Uterus (tissue), 4 donors: Measurements from ENCODE around the gene GGPS1. TPM values are rescaled to one million over a fixed set of nuclear protein-coding genes. Genes with fewer than 3 reads are reported as not detected.

Source experiments
- DNase-seq, 2 donors: peaks; one replicate each; pipeline ENCODE4 v3.0.0-alpha.2; 2019 to 2020
- H3K27ac ChIP-seq, 2 donors: fragments of 200-600 bp; sonication (generic); 1 replicate in 1 of 2; 2 replicates in 1 of 2; pipeline ENCODE4 v1.5.1; 2016 to 2018
- H3K27me3 ChIP-seq, 2 donors: fragments of 200-600 bp; sonication (generic); one replicate each; pipeline ENCODE4 v1.5.1; 2018 to 2019; ENCODE audit warnings: control low read depth in 1 of 2
- H3K36me3 ChIP-seq, 2 donors: fragments of 200-600 bp; sonication (generic); one replicate each; pipeline ENCODE4 v1.5.1; 2019; ENCODE audit warnings: control low read depth in 1 of 2
- H3K4me1 ChIP-seq, 2 donors: fragments of 200-600 bp; sonication (generic); one replicate each; pipeline ENCODE4 v1.5.1; 2018 to 2019; ENCODE audit warnings: control low read depth in 1 of 2
- H3K4me3 ChIP-seq, 2 donors: fragments of 200-600 bp; sonication (generic); 1 replicate in 1 of 2; 2 replicates in 1 of 2; pipeline ENCODE4 v1.5.1; 2018 to 2019; ENCODE audit warnings: mild to moderate bottlenecking in 1 of 2
- H3K9me3 ChIP-seq, 2 donors: fragments of 200-600 bp; sonication (generic); one replicate each; pipeline ENCODE4 v1.5.1; 2019; ENCODE audit warnings: control low read depth in 1 of 2
- CTCF ChIP-seq, 4 experiments: fragments of 200-600 bp in 2 of 4; fragments of 450-650 bp in 2 of 4; sonication (generic) in 2 of 4; IDR thresholded peaks; one replicate each; pipeline ENCODE4 v1.5.1; 2016 to 2019; ENCODE audit warnings: antibody characterized with exemption in 4 of 4, mild to moderate bottlenecking in 2 of 4, moderate library complexity in 1 of 4
- POLR2A ChIP-seq, 2 donors: fragments of 450-650 bp; IDR thresholded peaks; one replicate each; pipeline ENCODE4 v1.6.1; 2016; ENCODE audit warnings: antibody characterized with exemption in 2 of 2, mild to moderate bottlenecking in 1 of 2, moderate library complexity in 1 of 2
- intact Hi-C: fragments of 100-400 bp; cut with DNase I; formaldehyde crosslinking; loops from one replicate; pipeline ENCODE4 v1.15.1; 2023; ENCODE audit warnings: low total_unique reads
- total RNA-seq, 4 donors: library from RNA; depleted of rRNA in 3 of 4; stranded (reverse); fragments of >200 nt in 3 of 4; gene quantifications; one replicate each; pipeline versions ENCODE4 v1.1.0 to v1.2.4, GENCODE V29; 2014 to 2023
- donor health status: DM: yes; HTN: yes; CAD: no.

Gene GGPS1
- total RNA-seq, 4 donors from 2014 or later = 10.0 to 40.2 (median 25.6) TPM

GRCh38 chr1:235329139-235329902 is 951 bp downstream of the GGPS1 start:
- intact Hi-C loops = no loop called here
- TF ChIP-seq CTCF (IDR thresholded peaks at IDR 0.05) (no peak), POLR2A (IDR thresholded peaks at IDR 0.05) (no peak)
- H3K4me1 ChIP-seq = peaks cover 4 to 11% of the 10 kb centered on the region in 2 donors
- peak overlapping the region; percentile 57 to 78 for H3K4me3 ChIP-seq
- peak; percentile 20 to 23 for DNase-seq
- H3K9me3 ChIP-seq = no peaks in the 10 kb centered on the region
- H3K27ac ChIP-seq = peak overlapping the region; percentile 94 to 96
- no peaks in the 10 kb centered on the region for H3K27me3 ChIP-seq
- H3K36me3 ChIP-seq = no peaks in the 10 kb centered on the region

GRCh38 chr1:235330918-235331285 is 2.5 kb downstream of the GGPS1 start:
- DNase-seq = no peak
- Histone ChIP-seq H3K27ac (peak overlapping the region in 1 of 2 donors; percentile 19), H3K27me3 (no peaks in the 10 kb centered on the region), H3K36me3 (no peaks in the 10 kb centered on the region), H3K9me3 (no peaks in the 10 kb centered on the region), H3K4me1 (peaks cover 4 to 5% of the 10 kb centered on the region in 2 donors), H3K4me3 (no peak overlapping the region)
- TF ChIP-seq POLR2A (IDR thresholded peaks at IDR 0.05) (no peak), CTCF (IDR thresholded peaks at IDR 0.05) (no peak)
- intact Hi-C loops = no loop called here

GRCh38 chr1:235331401-235331800 is 3.0 kb downstream of the GGPS1 start:
- intact Hi-C loops = no loop called here
- no peak for TF ChIP-seq POLR2A (IDR thresholded peaks at IDR 0.05)
- TF ChIP-seq CTCF (IDR thresholded peaks at IDR 0.05) = no peak
- peaks cover under 1 to 4% of the 10 kb centered on the region in 2 donors for H3K4me1 ChIP-seq

GRCh38 chr1:235336903-235337302 is 8.5 kb downstream of the GGPS1 start:
- Histone ChIP-seq H3K4me1 (no peaks in the 10 kb centered on the region), H3K36me3 (no peaks in the 10 kb centered on the region), H3K27me3 (no peaks in the 10 kb centered on the region), H3K9me3 (no peaks in the 10 kb centered on the region), H3K4me3 (no peak overlapping the region), H3K27ac (no peak overlapping the region)
- intact Hi-C loops = no loop called here
- no peak for DNase-seq
- TF ChIP-seq CTCF (IDR thresholded peaks at IDR 0.05) = no peak
- TF ChIP-seq POLR2A (IDR thresholded peaks at IDR 0.05) = no peak

More at GRCh38 chr1:235331401-235331800, 3.0 kb downstream of the GGPS1 start:
- no peak for DNase-seq
- Histone ChIP-seq H3K27me3 (no peaks in the 10 kb centered on the region), H3K9me3 (no peaks in the 10 kb centered on the region), H3K36me3 (no peaks in the 10 kb centered on the region), H3K27ac (no peak overlapping the region), H3K4me3 (no peak overlapping the region)

GRCh38 chr1:235339746-235340145 is 11.4 kb downstream of the GGPS1 start:
- no peaks in the 10 kb centered on the region for H3K36me3 ChIP-seq
- intact Hi-C loops = no loop called here

More at GRCh38 chr1:235339746-235340145, 11.4 kb downstream of the GGPS1 start:
- Histone ChIP-seq H3K4me1 (no peaks in the 10 kb centered on the region), H3K9me3 (no peaks in the 10 kb centered on the region), H3K27ac (no peak overlapping the region), H3K4me3 (no peak overlapping the region), H3K27me3 (no peaks in the 10 kb centered on the region)
- TF ChIP-seq POLR2A (IDR thresholded peaks at IDR 0.05) = no peak
- TF ChIP-seq CTCF (IDR thresholded peaks at IDR 0.05) = no peak
- DNase-seq = no peak
